Ectodermal cell (in vitro differentiated cells): ENCODE results near the gene MYOF.
"Not testable (repeated sequence)": the region's sequence is repeated elsewhere in the genome, so short reads cannot be mapped to it uniquely, and the experiment has no call there.

Experiments used
- H3K27ac ChIP-seq: 2 replicates; pipeline ENCODE4 v1.7.0; 2013; ENCODE audit warnings: mild to moderate bottlenecking, low read depth, low read length; ENCODE audit not compliant: insufficient read depth, poor library complexity, severe bottlenecking
- H3K27me3 ChIP-seq: 2 replicates; pipeline ENCODE4 v1.7.0; 2013; ENCODE audit warnings: mild to moderate bottlenecking, low read length; ENCODE audit not compliant: insufficient read depth, control insufficient read depth, poor library complexity, severe bottlenecking
- H3K36me3 ChIP-seq: one replicate; pipeline ENCODE4 v1.7.0; 2013; ENCODE audit warnings: low read length; ENCODE audit not compliant: control insufficient read depth, insufficient read depth
- H3K4me1 ChIP-seq: one replicate; pipeline ENCODE4 v1.7.0; 2013; ENCODE audit warnings: low read length; ENCODE audit not compliant: control insufficient read depth, insufficient read depth
- H3K4me3 ChIP-seq: 2 replicates; pipeline ENCODE4 v1.7.0; 2013; ENCODE audit warnings: low read depth, low read length, control low read depth; ENCODE audit not compliant: insufficient read depth
- H3K9me3 ChIP-seq: 2 replicates; pipeline ENCODE4 v1.7.0; 2013; ENCODE audit warnings: mild to moderate bottlenecking, low read length, moderate library complexity; ENCODE audit not compliant: control insufficient read depth
- WGBS, 2 experiments: methylation state at CpG; one replicate each; pipeline ENCODE4 v1.1.7; 2013; ENCODE audit warnings: missing lambda C conversion rate in 2 of 2; 5-methylcytosine and 5-hydroxymethylcytosine counted together

MYOF gene

GRCh38 chr10:93300288-93300917 lies 181.7 kb downstream of the MYOF start:
- H3K4me1 ChIP-seq = no peaks in the 10 kb centered on the region
- no peak overlapping the region for H3K4me3 ChIP-seq
- no peaks in the 10 kb centered on the region for H3K36me3 ChIP-seq
- no peaks in the 10 kb centered on the region for H3K9me3 ChIP-seq
- no peaks in the 10 kb centered on the region for H3K27me3 ChIP-seq
- WGBS, 2 experiments = 89 to 91% methylated on average over 7 of the region's 7 CpGs
- no peak overlapping the region for H3K27ac ChIP-seq

- 86 to 89% methylated on average over 18 of the region's 18 CpGs for WGBS, 2 experiments
- Histone ChIP-seq H3K4me1 (no peaks in the 10 kb centered on the region), H3K27me3 (no peaks in the 10 kb centered on the region), H3K9me3 (no peaks in the 10 kb centered on the region), H3K27ac (no peak overlapping the region), H3K4me3 (no peak overlapping the region), H3K36me3 (no peaks in the 10 kb centered on the region)
Observed at GRCh38 chr10:93299606-93300287, 182.4 kb downstream of the MYOF start.

GRCh38 chr10:93299195-93299594 lies 182.9 kb downstream of the MYOF start:
- H3K4me3 ChIP-seq = no peak overlapping the region
- H3K36me3 ChIP-seq = no peaks in the 10 kb centered on the region
- H3K4me1 ChIP-seq = no peaks in the 10 kb centered on the region
- 83 to 87% methylated on average over 6 of the region's 6 CpGs for WGBS, 2 experiments
- no peaks in the 10 kb centered on the region for H3K27me3 ChIP-seq
- H3K27ac ChIP-seq = no peak overlapping the region
- no peaks in the 10 kb centered on the region for H3K9me3 ChIP-seq

- Histone ChIP-seq H3K27ac (no peak overlapping the region), H3K36me3 (no peaks in the 10 kb centered on the region), H3K27me3 (no peaks in the 10 kb centered on the region), H3K4me1 (no peaks in the 10 kb centered on the region), H3K4me3 (no peak overlapping the region), H3K9me3 (no peaks in the 10 kb centered on the region)
- WGBS, 2 experiments = 93% methylated on average over 4 of the region's 4 CpGs
Observed at GRCh38 chr10:93296151-93296550, 186.0 kb downstream of the MYOF start.

GRCh38 chr10:93293999-93294398 lies 188.1 kb downstream of the MYOF start:
- H3K27me3 ChIP-seq = no peaks in the 10 kb centered on the region
- H3K27ac ChIP-seq = no peak overlapping the region
- H3K4me3 ChIP-seq = no peak overlapping the region
- no peaks in the 10 kb centered on the region for H3K36me3 ChIP-seq
- 90 to 95% methylated on average over 2 of the region's 2 CpGs for WGBS, 2 experiments
- no peaks in the 10 kb centered on the region for H3K4me1 ChIP-seq
- no peaks in the 10 kb centered on the region for H3K9me3 ChIP-seq

GRCh38 chr10:93290661-93291354 lies 191.3 kb downstream of the MYOF start:
- H3K4me1 ChIP-seq = no peaks in the 10 kb centered on the region
- H3K36me3 ChIP-seq = no peaks in the 10 kb centered on the region
- 93 to 94% methylated on average over 4 to 5 of the region's 5 CpGs for whole genome bisulfite sequencing, 2 experiments
- H3K27me3 ChIP-seq = no peaks in the 10 kb centered on the region
- H3K27ac ChIP-seq = no peak overlapping the region
- no peaks in the 10 kb centered on the region for H3K9me3 ChIP-seq
- H3K4me3 ChIP-seq = no peak overlapping the region

- Histone ChIP-seq H3K9me3 (no peaks in the 10 kb centered on the region), H3K27me3 (no peaks in the 10 kb centered on the region), H3K4me1 (no peaks in the 10 kb centered on the region), H3K36me3 (no peaks in the 10 kb centered on the region), H3K4me3 (no peak overlapping the region), H3K27ac (no peak overlapping the region)
- 51 to 53% methylated on average over 20 of the region's 20 CpGs for WGBS, 2 experiments
Observed at GRCh38 chr10:93288679-93289634, 193.2 kb downstream of the MYOF start.

- H3K27me3 ChIP-seq = no peaks in the 10 kb centered on the region
- 90 to 91% methylated on average over 1 of the region's 1 CpG for WGBS, 2 experiments
- no peak overlapping the region for H3K27ac ChIP-seq
- H3K4me1 ChIP-seq = no peaks in the 10 kb centered on the region
- no peaks in the 10 kb centered on the region for H3K9me3 ChIP-seq
- no peak overlapping the region for H3K4me3 ChIP-seq
- no peaks in the 10 kb centered on the region for H3K36me3 ChIP-seq
Observed at GRCh38 chr10:93287775-93288174, 194.4 kb downstream of the MYOF start.

GRCh38 chr10:93284246-93284645 lies 197.9 kb downstream of the MYOF start:
- H3K4me3 ChIP-seq, H3K36me3 ChIP-seq, H3K27ac ChIP-seq, H3K9me3 ChIP-seq, H3K27me3 ChIP-seq: not testable (repeated sequence)
- 95% methylated on average over 11 of the region's 11 CpGs for WGBS, 2 experiments
- peaks cover 18% of the 10 kb centered on the region for H3K4me1 ChIP-seq

- no peak overlapping the region for H3K4me3 ChIP-seq
- no peaks in the 10 kb centered on the region for H3K36me3 ChIP-seq
- H3K4me1 ChIP-seq = peaks cover 18% of the 10 kb centered on the region
- H3K27ac ChIP-seq = no peak overlapping the region
- H3K27me3 ChIP-seq = no peaks in the 10 kb centered on the region
- 16 to 17% methylated on average over 3 of the region's 3 CpGs for WGBS, 2 experiments
- H3K9me3 ChIP-seq = no peaks in the 10 kb centered on the region
Observed at GRCh38 chr10:93281367-93281720, 200.8 kb downstream of the MYOF start.
